AG09309 (cell line): ENCODE results near the gene HAUS7.

Experiments used
- DNase-seq: peaks from one replicate; pipeline ENCODE4 v3.0.0-alpha.2; 2010; ENCODE audit warnings: low read depth
- H3K4me3 ChIP-seq: 2 replicates; pipeline ENCODE4 v1.5.1; 2011; ENCODE audit warnings: mild to moderate bottlenecking, low read depth, low read length, moderate library complexity; ENCODE audit not compliant: control insufficient read depth
- CTCF ChIP-seq: IDR thresholded peaks from 2 replicates; pipeline ENCODE4 v1.5.1; 2011; ENCODE audit warnings: mild to moderate bottlenecking, low read depth, low read length, inconsistent platforms; ENCODE audit not compliant: insufficient read depth, control insufficient read depth; ENCODE audit errors: missing control alignments

The HAUS7 gene

DNA sequence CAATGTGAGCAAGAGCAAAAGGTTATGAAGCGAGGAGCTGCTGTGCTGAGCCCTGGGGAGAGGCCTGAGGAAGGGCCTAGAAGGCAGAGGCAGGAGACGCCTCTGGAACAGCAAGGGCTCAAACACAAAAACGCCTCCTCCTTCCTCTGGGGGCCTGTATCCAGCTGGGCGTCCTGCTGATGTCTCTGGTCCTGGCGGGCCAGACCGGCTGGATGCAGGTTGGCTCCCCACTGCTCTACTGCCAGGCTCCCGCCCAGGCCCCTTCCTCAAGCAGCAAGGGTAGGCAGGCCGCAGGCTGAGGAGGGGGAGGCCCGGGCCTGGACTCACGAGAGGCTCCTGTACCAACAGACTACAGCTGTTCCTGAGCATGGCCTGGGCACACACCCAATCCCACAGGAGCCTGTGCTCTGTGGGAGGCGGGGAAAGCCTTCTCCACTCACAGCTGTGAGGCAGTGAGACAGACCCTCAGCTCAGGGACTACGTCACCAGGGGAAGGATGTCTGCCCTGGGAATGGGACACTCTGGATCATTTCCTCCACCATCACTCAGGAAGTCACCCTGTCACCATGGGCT, 2.3 kb downstream of the HAUS7 start:
- DNase-seq: no peak
- TF ChIP-seq CTCF: no peak
- H3K4me3 ChIP-seq: no peak overlapping the region

GRCh38 chrX:153465691-153466380, 4.5 kb downstream of the HAUS7 start:
- H3K4me3 ChIP-seq: no peak overlapping the region
- no peak for TF ChIP-seq CTCF
- DNase-seq: no peak

DNA sequence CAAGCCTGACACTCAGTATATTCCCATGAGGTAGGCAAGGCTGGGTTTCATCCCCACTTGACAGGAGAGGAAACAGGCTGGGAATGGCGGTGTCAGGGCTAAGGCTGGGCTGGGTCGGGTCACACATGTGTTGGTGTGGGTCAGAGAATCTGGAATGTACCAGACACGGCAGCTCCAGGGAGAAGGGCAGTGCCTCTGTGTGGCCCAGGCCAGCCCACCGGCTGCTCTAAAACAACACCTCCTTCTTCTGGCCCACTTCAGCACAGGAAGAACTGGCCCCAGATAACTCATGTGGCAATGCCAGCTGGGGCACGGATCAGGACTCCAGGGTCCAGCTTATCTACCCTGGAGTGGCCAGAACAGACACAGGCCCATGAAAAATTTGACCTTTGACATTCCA, 6.3 kb downstream of the HAUS7 start:
- no peak for TF ChIP-seq CTCF
- H3K4me3 ChIP-seq: no peak overlapping the region
- no peak for DNase-seq

DNA sequence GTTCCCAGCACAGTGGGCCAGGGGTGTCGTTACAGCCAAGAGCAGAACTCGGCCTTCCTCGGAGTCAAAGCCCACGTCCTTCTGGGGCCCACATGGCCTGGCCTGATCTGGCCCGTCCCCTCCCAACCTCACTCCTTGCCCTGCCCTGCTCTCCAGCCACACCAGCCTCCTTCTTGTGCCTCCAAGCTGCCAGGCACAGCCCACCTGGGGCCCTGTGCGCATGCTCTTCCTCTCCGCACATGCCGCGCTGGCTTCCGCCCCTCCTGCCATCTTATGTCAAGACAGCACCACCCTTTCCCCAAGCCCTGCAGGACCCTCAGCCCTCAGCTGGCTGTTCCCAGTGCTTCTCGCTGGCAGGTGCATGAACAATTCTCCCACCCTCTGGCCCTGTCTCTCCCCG, 6.8 kb downstream of the HAUS7 start:
- no peak overlapping the region for H3K4me3 ChIP-seq
- no peak for TF ChIP-seq CTCF
- no peak for DNase-seq

DNA sequence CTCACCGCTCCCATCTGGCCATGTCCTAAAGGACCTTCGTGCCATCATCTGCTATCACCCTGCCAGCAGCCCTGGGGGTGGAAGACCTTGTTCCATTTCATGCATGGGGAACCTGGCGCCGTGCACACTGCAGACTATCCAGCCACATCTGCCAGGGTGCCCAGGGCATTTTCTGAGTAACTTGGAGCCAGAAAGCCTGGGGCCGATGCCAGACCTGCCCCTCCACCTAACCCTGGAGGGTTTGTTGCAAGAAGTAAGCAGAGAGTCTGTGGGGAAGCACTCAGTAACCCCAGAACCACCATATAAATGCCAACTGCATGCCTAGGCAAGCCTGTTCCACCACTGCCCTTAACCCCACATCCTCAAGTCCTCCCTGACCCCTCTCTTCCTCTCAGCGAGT, 7.3 kb downstream of the HAUS7 start:
- no peak overlapping the region for H3K4me3 ChIP-seq
- no peak for TF ChIP-seq CTCF
- DNase-seq: no peak

- H3K4me3 ChIP-seq: no peak overlapping the region
- TF ChIP-seq CTCF: no peak
- DNase-seq: no peak
These were observed 8.1 kb downstream of the HAUS7 start for GRCh38 chrX:153462291-153462690.

GRCh38 chrX:153460826-153461225, 9.6 kb downstream of the HAUS7 start:
- peak; percentile 68 for TF ChIP-seq CTCF
- no peak for DNase-seq
- no peak overlapping the region for H3K4me3 ChIP-seq
